Ovary (tissue), 9 donors: ENCODE measurements around the gene ITGA6. TPM values are rescaled to one million over a fixed set of nuclear protein-coding genes. Genes with fewer than 3 reads are reported as not detected.

Source experiments
- DNase-seq, 5 donors: peaks; one replicate each; pipeline ENCODE4 v3.0.0-alpha.2; 2019 to 2020
- H3K27ac ChIP-seq, 2 donors: fragments of 200-600 bp; one replicate each; pipeline versions ENCODE4 v1.5.1 to v1.8.0; 2019 to 2022
- H3K27me3 ChIP-seq: fragments of 200-600 bp; one replicate; pipeline ENCODE4 v1.8.0; 2022
- H3K36me3 ChIP-seq: fragments of 200-600 bp; sonication (generic); one replicate; pipeline ENCODE4 v1.5.1; 2019
- H3K4me1 ChIP-seq: one replicate; pipeline ENCODE4 v1.8.1; 2013; ENCODE audit warnings: mild to moderate bottlenecking, moderate library complexity; ENCODE audit not compliant: insufficient read depth
- H3K4me3 ChIP-seq: fragments of 200-600 bp; sonication (generic); one replicate; pipeline ENCODE4 v1.5.1; 2017
- H3K9me3 ChIP-seq, 2 donors: fragments of 200-600 bp in 1 of 2; sonication (generic) in 1 of 2; one replicate each; pipeline versions ENCODE4 v1.5.1 to v1.8.1; 2013 to 2019; ENCODE audit warnings: mild to moderate bottlenecking in 1 of 2, moderate library complexity in 1 of 2
- CTCF ChIP-seq, 3 donors: fragments of 450-650 bp in 2 of 3; fragments of 200-600 bp in 1 of 3; IDR thresholded peaks; one replicate each; pipeline versions ENCODE4 v1.5.1 to v1.8.0; 2016 to 2022; ENCODE audit warnings: antibody characterized with exemption in 3 of 3, mild to moderate bottlenecking in 1 of 3
- EP300 ChIP-seq: sonication (generic); formaldehyde crosslinking; IDR thresholded peaks from one replicate; pipeline ENCODE4 v1.6.1; 2017; ENCODE audit warnings: antibody characterized with exemption
- POLR2A ChIP-seq: fragments of 450-650 bp; IDR thresholded peaks from one replicate; pipeline ENCODE4 v1.6.1; 2017; ENCODE audit warnings: antibody characterized with exemption, mild to moderate bottlenecking, moderate library complexity
- WGBS, 3 donors: extraction: QIAGEN DNeasy Blood & Tissue Kit in 1 of 3; methylation state at CpG; one replicate each; pipeline versions ENCODE4 v1.1.5 to v1.1.7; 2013 to 2017; 5-methylcytosine and 5-hydroxymethylcytosine counted together
- intact Hi-C, 4 donors: fragments of 100-400 bp; cut with DNase I; formaldehyde crosslinking; loops; one replicate each; pipeline versions ENCODE4 v1.11.0 to v1.15.1; 2022 to 2023
- polyA plus RNA-seq, 2 donors: library from polyadenylated mRNA; stranded (reverse); fragments of 200-250 nt in 1 of 2; fragments of 350-450 nt in 1 of 2; fragmentation: Illumina TruSeq in 1 of 2; extraction: RNeasy Lipid Tissue Mini Kit (QIAGEN cat#74804) in 1 of 2; gene quantifications; one replicate each; pipeline ENCODE4 v1.2.3, GENCODE V29; 2013 to 2014
- total RNA-seq, 7 donors: library from RNA; depleted of rRNA in 2 of 7; stranded (reverse); fragments of >200 nt in 2 of 7; fragmentation: NEBNext Ultra II Directional in 3 of 7; extraction: Animal tissue kit (Norgen Biotek cat#: 25700) in 3 of 7; gene quantifications; one replicate each; pipeline versions ENCODE4 v1.1.0 to v1.2.4, GENCODE V29; 2016 to 2023
- donor health status: DM: no; HTN: no; CAD: no; lungs with moderate emphysema.
- donor health status: DM: no; HTN: no; CAD: no.
- donor health status: Bipolar disorder and iron deficiency.
- donor health status: DM: yes; HTN: yes; CAD: no.
- donor health status: DM: no; HTN: no; CAD: no.
- donor health status: DM: yes; HTN: yes; CAD: no.

ITGA6 gene
- total and polyA plus RNA-seq, 9 donors: 8.4 to 51.6 (median 19.0) TPM

DNA sequence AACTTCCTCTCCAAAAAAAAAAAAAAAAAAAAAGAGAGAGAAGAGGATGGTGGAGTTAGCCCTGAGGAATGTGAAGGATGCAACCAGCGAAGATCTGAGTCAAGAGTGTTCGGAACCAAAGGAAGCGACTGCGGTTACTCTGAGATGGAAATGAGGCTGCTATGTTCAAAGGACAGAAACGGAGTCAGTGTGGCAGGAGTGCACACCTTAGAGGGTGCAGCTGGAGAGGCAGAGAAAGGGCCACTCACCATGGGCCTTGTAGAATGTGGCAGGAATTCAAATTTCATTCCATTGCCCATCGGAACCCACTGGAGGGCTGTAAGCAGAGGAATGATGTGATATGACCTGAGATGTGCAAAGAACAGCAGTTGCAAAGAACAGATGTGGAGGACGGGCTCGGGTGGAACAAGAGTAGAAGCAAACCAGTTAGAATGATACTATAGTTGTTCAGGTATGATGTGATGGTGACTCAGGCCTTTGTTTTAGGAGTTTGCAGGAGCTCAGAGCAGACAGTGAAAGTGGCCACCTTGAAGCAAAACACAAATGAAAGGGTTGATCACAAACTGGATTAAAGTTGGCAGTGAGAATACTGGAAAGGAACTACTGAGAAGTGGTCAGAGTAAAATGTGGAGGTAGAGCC, 22.6 kb downstream of the ITGA6 start:
- no peaks in the 10 kb centered on the region for H3K36me3 ChIP-seq
- no peaks in the 10 kb centered on the region for H3K9me3 ChIP-seq
- TF ChIP-seq POLR2A (no peak), EP300 (no peak), CTCF (IDR thresholded peaks at IDR 0.05) (no peak)
- no peak for DNase-seq
- H3K27me3 ChIP-seq: no peaks in the 10 kb centered on the region
- H3K4me3 ChIP-seq: no peak overlapping the region
- H3K27ac ChIP-seq: no peak overlapping the region
- peaks cover 5% of the 10 kb centered on the region for H3K4me1 ChIP-seq
- intact Hi-C loops: no loop called here
- 88 to 94% (median 93%) methylated on average over 8 of the region's 8 CpGs for WGBS, 3 donors

- Histone ChIP-seq H3K9me3 (no peaks in the 10 kb centered on the region), H3K36me3 (no peaks in the 10 kb centered on the region), H3K4me3 (no peak overlapping the region), H3K27me3 (no peaks in the 10 kb centered on the region), H3K27ac (no peak overlapping the region), H3K4me1 (peaks cover 2% of the 10 kb centered on the region)
- no peak for DNase-seq
- TF ChIP-seq POLR2A (no peak), CTCF (IDR thresholded peaks at IDR 0.05) (no peak), EP300 (no peak)
- intact Hi-C loops: no loop called here
- 92 to 94% (median 93%) methylated on average over 5 of the region's 5 CpGs for WGBS, 3 donors
Observed at GRCh38 chr2:172451923-172452322, 24.5 kb downstream of the ITGA6 start.

- intact Hi-C loops: no loop called here
- Histone ChIP-seq H3K9me3 (no peaks in the 10 kb centered on the region), H3K4me1 (peaks cover 2% of the 10 kb centered on the region), H3K27me3 (no peaks in the 10 kb centered on the region), H3K36me3 (no peaks in the 10 kb centered on the region), H3K4me3 (no peak overlapping the region), H3K27ac (no peak overlapping the region)
- WGBS, 3 donors: 79 to 83% (median 83%) methylated on average over 2 of the region's 2 CpGs
- TF ChIP-seq EP300: no peak
- TF ChIP-seq POLR2A: no peak
- TF ChIP-seq CTCF (IDR thresholded peaks at IDR 0.05): no peak
- no peak for DNase-seq
Observed at GRCh38 chr2:172452845-172453244, 25.5 kb downstream of the ITGA6 start.

DNA sequence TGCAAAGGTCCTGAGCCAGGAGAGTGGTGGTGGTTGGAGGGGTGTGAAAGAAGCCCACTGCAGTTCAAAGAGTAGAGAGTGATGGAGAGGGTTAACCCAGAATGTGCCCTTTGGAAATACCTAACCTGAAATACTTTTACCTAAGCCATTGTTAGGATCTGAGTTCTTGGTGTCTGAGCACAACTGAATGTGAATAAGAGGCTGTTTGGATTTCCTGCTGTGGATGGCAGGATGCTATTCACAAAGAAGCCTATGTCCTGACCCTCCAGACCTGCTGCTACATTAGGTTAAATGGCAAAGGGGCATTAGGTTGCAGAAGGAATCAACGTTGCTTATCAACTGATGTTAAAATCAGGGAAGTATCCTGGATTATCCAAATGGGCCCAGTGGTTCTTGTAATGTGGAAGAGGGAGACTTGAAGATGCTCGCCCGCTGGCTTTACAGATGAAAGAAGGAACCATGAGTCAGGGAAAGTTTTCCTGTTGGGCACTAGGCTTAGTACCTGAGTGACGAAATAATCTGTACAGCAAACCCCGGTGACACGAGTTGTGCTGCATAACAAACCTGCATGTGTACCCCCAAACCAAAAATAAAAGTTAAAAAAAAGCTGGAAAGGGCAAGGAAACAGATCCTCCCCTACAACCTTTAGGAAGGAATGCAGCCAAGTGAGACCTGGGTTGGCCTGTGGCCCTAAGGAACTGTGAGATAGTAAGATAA, 27.2 kb downstream of the ITGA6 start:
- 77 to 82% (median 77%) methylated on average over 6 of the region's 6 CpGs for WGBS, 3 donors
- H3K9me3 ChIP-seq: no peaks in the 10 kb centered on the region
- intact Hi-C loops: no loop called here
- H3K27ac ChIP-seq: no peak overlapping the region
- no peaks in the 10 kb centered on the region for H3K27me3 ChIP-seq
- peaks cover 2% of the 10 kb centered on the region for H3K4me1 ChIP-seq
- DNase-seq: no peak
- no peaks in the 10 kb centered on the region for H3K36me3 ChIP-seq
- no peak overlapping the region for H3K4me3 ChIP-seq
- TF ChIP-seq EP300 (no peak), CTCF (IDR thresholded peaks at IDR 0.05) (no peak), POLR2A (no peak)
